Measurements from ENCODE around the gene MFSD11.
"Not testable (repeated sequence)": the region's sequence is repeated elsewhere in the genome, so short reads cannot be mapped to it uniquely, and the experiment has no call there.

MFSD11 gene

GRCh38 chr17:76720941-76721340, 17.0 kb upstream of the MFSD11 start:
- no peak for DNase-seq (ENCODE audit: low read depth in 1 of 2, low spot score in 1 of 2)
- Histone ChIP-seq H3K4me3 (replicated peaks; ENCODE audit: insufficient read depth, low read length) (no peak overlapping the region), H3K27ac (replicated peaks) (no peak overlapping the region), H3K27me3 (ENCODE audit: insufficient read depth, poor library complexity, severe bottlenecking) (no peaks in the 10 kb centered on the region)
- TF ChIP-seq, protein P1, sequence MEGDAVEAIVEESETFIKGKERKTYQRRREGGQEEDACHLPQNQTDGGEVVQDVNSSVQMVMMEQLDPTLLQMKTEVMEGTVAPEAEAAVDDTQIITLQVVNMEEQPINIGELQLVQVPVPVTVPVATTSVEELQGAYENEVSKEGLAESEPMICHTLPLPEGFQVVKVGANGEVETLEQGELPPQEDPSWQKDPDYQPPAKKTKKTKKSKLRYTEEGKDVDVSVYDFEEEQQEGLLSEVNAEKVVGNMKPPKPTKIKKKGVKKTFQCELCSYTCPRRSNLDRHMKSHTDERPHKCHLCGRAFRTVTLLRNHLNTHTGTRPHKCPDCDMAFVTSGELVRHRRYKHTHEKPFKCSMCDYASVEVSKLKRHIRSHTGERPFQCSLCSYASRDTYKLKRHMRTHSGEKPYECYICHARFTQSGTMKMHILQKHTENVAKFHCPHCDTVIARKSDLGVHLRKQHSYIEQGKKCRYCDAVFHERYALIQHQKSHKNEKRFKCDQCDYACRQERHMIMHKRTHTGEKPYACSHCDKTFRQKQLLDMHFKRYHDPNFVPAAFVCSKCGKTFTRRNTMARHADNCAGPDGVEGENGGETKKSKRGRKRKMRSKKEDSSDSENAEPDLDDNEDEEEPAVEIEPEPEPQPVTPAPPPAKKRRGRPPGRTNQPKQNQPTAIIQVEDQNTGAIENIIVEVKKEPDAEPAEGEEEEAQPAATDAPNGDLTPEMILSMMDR (IDR thresholded peaks at IDR 0.05; ENCODE audit: insufficient read depth, low read length): no peak
- TF ChIP-seq POLR2AphosphoS5 (IDR thresholded peaks at IDR 0.05; ENCODE audit: low read depth) (no peak), REST (IDR thresholded peaks at IDR 0.05; ENCODE audit: insufficient replicate concordance, low read depth) (no peak), GABPA (IDR thresholded peaks at IDR 0.05; ENCODE audit: low read depth) (no peak), SPI1 (IDR thresholded peaks at IDR 0.05; ENCODE audit: borderline replicate concordance, low read depth) (no peak)

DNA sequence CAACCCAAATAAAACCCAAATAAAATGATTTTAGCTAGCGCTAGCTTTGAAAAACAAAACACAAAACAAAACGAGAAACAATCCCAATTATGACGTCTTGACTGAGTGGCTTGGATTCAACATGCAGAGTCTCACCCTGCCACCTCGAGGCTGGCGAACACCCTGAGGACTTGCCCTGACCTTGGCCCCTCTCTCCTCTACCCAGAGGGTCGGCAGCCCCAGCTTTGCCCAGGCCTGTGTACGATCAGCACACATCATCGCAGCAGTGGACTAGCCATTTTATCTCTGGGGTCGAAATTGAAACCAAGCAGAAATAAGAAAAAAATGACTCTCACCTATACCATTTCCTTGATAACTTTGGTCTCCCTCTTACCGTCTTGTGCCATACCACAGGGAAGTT, 16.5 kb upstream of the MFSD11 start:
- TF ChIP-seq POLR2AphosphoS5 (IDR thresholded peaks at IDR 0.05; ENCODE audit: low read depth) (no peak), SPI1 (IDR thresholded peaks at IDR 0.05; ENCODE audit: borderline replicate concordance, low read depth) (no peak), GABPA (IDR thresholded peaks at IDR 0.05; ENCODE audit: low read depth) (no peak), REST (IDR thresholded peaks at IDR 0.05; ENCODE audit: insufficient replicate concordance, low read depth) (no peak)
- TF ChIP-seq, protein P1 (IDR thresholded peaks at IDR 0.05; ENCODE audit: insufficient read depth, low read length): no peak
- no peak overlapping the region for H3K4me3 ChIP-seq (replicated peaks; ENCODE audit: insufficient read depth, low read length)
- DNase-seq (ENCODE audit: low read depth in 1 of 2, low spot score in 1 of 2): no peak
- no peaks in the 10 kb centered on the region for H3K27me3 ChIP-seq (ENCODE audit: insufficient read depth, poor library complexity, severe bottlenecking)
- H3K27ac ChIP-seq (replicated peaks): no peak overlapping the region

- Histone ChIP-seq H3K27me3 (ENCODE audit: insufficient read depth, poor library complexity, severe bottlenecking) (no peaks in the 10 kb centered on the region), H3K27ac (replicated peaks) (no peak overlapping the region)
- no peak for DNase-seq (ENCODE audit: low read depth in 1 of 2, low spot score in 1 of 2)
These were observed 15.6 kb upstream of the MFSD11 start for GRCh38 chr17:76722279-76722678.

GRCh38 chr17:76722977-76723376, 14.9 kb upstream of the MFSD11 start:
- not testable (repeated sequence) for H3K27ac ChIP-seq (replicated peaks); DNase-seq (ENCODE audit: low read depth in 1 of 2, low spot score in 1 of 2); H3K27me3 ChIP-seq (ENCODE audit: insufficient read depth, poor library complexity, severe bottlenecking)

More at GRCh38 chr17:76722279-76722678, 15.6 kb upstream of the MFSD11 start:
- no peak overlapping the region for H3K4me3 ChIP-seq (replicated peaks; ENCODE audit: insufficient read depth, low read length)
- TF ChIP-seq, protein P1 (IDR thresholded peaks at IDR 0.05; ENCODE audit: insufficient read depth, low read length): no peak
- TF ChIP-seq REST (IDR thresholded peaks at IDR 0.05; ENCODE audit: insufficient replicate concordance, low read depth) (no peak), SPI1 (IDR thresholded peaks at IDR 0.05; ENCODE audit: borderline replicate concordance, low read depth) (no peak), POLR2AphosphoS5 (IDR thresholded peaks at IDR 0.05; ENCODE audit: low read depth) (no peak), GABPA (IDR thresholded peaks at IDR 0.05; ENCODE audit: low read depth) (no peak)

More at GRCh38 chr17:76722977-76723376, 14.9 kb upstream of the MFSD11 start:
- H3K4me3 ChIP-seq (replicated peaks; ENCODE audit: insufficient read depth, low read length): not testable (repeated sequence)

All from HL-60 (cell line).